WTC11 (cell line): Measurements from ENCODE around the gene GNA12. TPM values are rescaled to one million over a fixed set of nuclear protein-coding genes. Genes with fewer than 3 reads are reported as not detected.

ENCODE experiments used
- ATAC-seq: fragments of 200-7000 bp; cut with Tn5 transposase; 2 replicates; pipeline ENCODE4 v1.10.0; 2021; ENCODE audit warnings: mild to moderate bottlenecking, moderate library complexity
- CTCF ChIA-PET: fragments of 300-600 bp; sonication (Branson Sonifier 250); formaldehyde crosslinking; loops from one replicate; lab custom pipeline; 2021; ENCODE audit warnings: antibody characterized with exemption; lab: Charles Lee
- POLR2A ChIA-PET: fragments of 350-600 bp; sonication (Branson Sonifier 250); formaldehyde crosslinking; loops from one replicate; lab custom pipeline; 2021; ENCODE audit warnings: antibody characterized with exemption; lab: Charles Lee
- DNase-seq: peaks from one replicate; pipeline ENCODE4 v3.0.0; 2021; ENCODE audit warnings: low spot score
- H3K27ac Mint-ChIP-seq: 2 replicates; pipeline ENCODE4 v1.8.0; 2021; ENCODE audit warnings: mixed read lengths
- H3K27me3 Mint-ChIP-seq: 2 replicates; pipeline ENCODE4 v1.8.0; 2021; ENCODE audit warnings: low read depth, mild to moderate bottlenecking, moderate library complexity, mixed read lengths
- H3K36me3 Mint-ChIP-seq: 2 replicates; pipeline ENCODE4 v1.8.0; 2021; ENCODE audit warnings: mixed read lengths
- H3K4me1 Mint-ChIP-seq: 2 replicates; pipeline ENCODE4 v1.8.0; 2022; ENCODE audit warnings: mixed read lengths
- H3K4me3 Mint-ChIP-seq: 2 replicates; pipeline ENCODE4 v1.8.0; 2021; ENCODE audit warnings: mild to moderate bottlenecking, moderate library complexity, mixed read lengths
- H3K9me3 Mint-ChIP-seq: 2 replicates; pipeline ENCODE4 v1.8.0; 2021; ENCODE audit warnings: mixed read lengths
- CREM ChIP-seq: sonication (generic); formaldehyde crosslinking; IDR thresholded peaks from 2 replicates; pipeline ENCODE4 v1.8.1; 2022; ENCODE audit warnings: mild to moderate bottlenecking, missing genetic modification reagents, moderate library complexity
- ETV6 ChIP-seq: sonication (generic); formaldehyde crosslinking; IDR thresholded peaks from 2 replicates; pipeline ENCODE4 v1.8.1; 2022; ENCODE audit warnings: mild to moderate bottlenecking, missing genetic modification reagents
- FOXJ3 ChIP-seq: sonication (generic); formaldehyde crosslinking; IDR thresholded peaks from 2 replicates; pipeline ENCODE4 v1.9.0; 2021; ENCODE audit warnings: missing genetic modification reagents, mild to moderate bottlenecking, borderline replicate concordance
- IRF1 ChIP-seq: sonication (generic); formaldehyde crosslinking; IDR thresholded peaks from 2 replicates; pipeline ENCODE4 v1.8.0; 2023; ENCODE audit warnings: missing genetic modification reagents
- NFYB ChIP-seq: sonication (generic); formaldehyde crosslinking; conservative IDR thresholded peaks from 2 replicates; pipeline ENCODE4 v1.8.0; 2022; ENCODE audit warnings: low read depth, missing genetic modification reagents
- NR1H2 ChIP-seq: sonication (generic); formaldehyde crosslinking; IDR thresholded peaks from 2 replicates; pipeline ENCODE4 v1.9.0; 2021; ENCODE audit warnings: mild to moderate bottlenecking, moderate library complexity, missing genetic modification reagents
- NR3C1 ChIP-seq: sonication (generic); formaldehyde crosslinking; conservative IDR thresholded peaks from 2 replicates; pipeline ENCODE4 v1.8.1; 2023; ENCODE audit warnings: low read depth, mild to moderate bottlenecking, missing genetic modification reagents
- PRDM15 ChIP-seq: sonication (generic); formaldehyde crosslinking; IDR thresholded peaks from 2 replicates; pipeline ENCODE4 v1.8.0; 2022; ENCODE audit warnings: missing genetic modification reagents
- RELA ChIP-seq: sonication (generic); formaldehyde crosslinking; IDR thresholded peaks from 2 replicates; pipeline ENCODE4 v1.8.1; 2022; ENCODE audit warnings: missing genetic modification reagents, mild to moderate bottlenecking, borderline replicate concordance
- RORB ChIP-seq: fragments of 250-450 bp; sonication (Bioruptor Pico); IDR thresholded peaks from 2 replicates; pipeline ENCODE4 v1.9.0; 2021; ENCODE audit warnings: mild to moderate bottlenecking
- SOX15 ChIP-seq: fragments of 250-450 bp; sonication (Bioruptor Pico); IDR thresholded peaks from 2 replicates; pipeline ENCODE4 v1.9.0; 2021; ENCODE audit warnings: mild to moderate bottlenecking
- TEAD4 ChIP-seq: sonication (generic); formaldehyde crosslinking; IDR thresholded peaks from 2 replicates; pipeline ENCODE4 v1.8.0; 2022; ENCODE audit warnings: mild to moderate bottlenecking, missing genetic modification reagents
- USF1 ChIP-seq: sonication (generic); formaldehyde crosslinking; IDR thresholded peaks from 2 replicates; pipeline ENCODE4 v1.8.0; 2022; ENCODE audit warnings: mild to moderate bottlenecking, missing genetic modification reagents
- ZMAT4 ChIP-seq: fragments of 250-450 bp; sonication (Bioruptor Pico); IDR thresholded peaks from 2 replicates; pipeline ENCODE4 v1.9.0; 2021; ENCODE audit warnings: mild to moderate bottlenecking
- ZNF138 ChIP-seq: sonication (generic); formaldehyde crosslinking; conservative IDR thresholded peaks from 2 replicates; pipeline ENCODE4 v1.8.1; 2022; ENCODE audit warnings: mild to moderate bottlenecking, moderate library complexity, missing genetic modification reagents
- ZNF263 ChIP-seq: sonication (generic); formaldehyde crosslinking; IDR thresholded peaks from 2 replicates; pipeline ENCODE4 v1.8.1; 2022; ENCODE audit warnings: low read depth, mild to moderate bottlenecking, moderate library complexity, missing genetic modification reagents
- ZNF317 ChIP-seq: sonication (generic); formaldehyde crosslinking; IDR thresholded peaks from 2 replicates; pipeline ENCODE4 v1.8.1; 2023; ENCODE audit warnings: low read depth, mild to moderate bottlenecking, moderate library complexity, missing genetic modification reagents, borderline replicate concordance
- ZNF425 ChIP-seq: fragments of 250-450 bp; sonication (Bioruptor Pico); conservative IDR thresholded peaks from 2 replicates; pipeline ENCODE4 v1.9.0; 2021; ENCODE audit warnings: mild to moderate bottlenecking
- total RNA-seq: library from RNA; stranded (reverse); gene quantifications from 3 replicates; pipeline ENCODE4 v1.2.3, GENCODE V29; 2021
- TF ChIP-seq, protein P1 (sequence below): fragments of 250-450 bp; sonication (Bioruptor Pico); IDR thresholded peaks from 2 replicates; pipeline ENCODE4 v1.9.0; 2021; ENCODE audit warnings: moderate library complexity, mild to moderate bottlenecking, inconsistent platforms, borderline replicate concordance
- TF ChIP-seq, protein P2 (sequence below): sonication (generic); formaldehyde crosslinking; IDR thresholded peaks from 2 replicates; pipeline ENCODE4 v1.8.1; 2023; ENCODE audit warnings: mild to moderate bottlenecking, moderate library complexity, missing genetic modification reagents
- TF ChIP-seq, protein P3 (sequence below): sonication (generic); formaldehyde crosslinking; IDR thresholded peaks from 2 replicates; pipeline ENCODE4 v1.8.1; 2022; ENCODE audit warnings: low read depth, mild to moderate bottlenecking, moderate library complexity, missing genetic modification reagents, borderline replicate concordance

GNA12 gene
- total RNA-seq, 1 experiment from 2014 or later = 99.6 TPM

DNA sequence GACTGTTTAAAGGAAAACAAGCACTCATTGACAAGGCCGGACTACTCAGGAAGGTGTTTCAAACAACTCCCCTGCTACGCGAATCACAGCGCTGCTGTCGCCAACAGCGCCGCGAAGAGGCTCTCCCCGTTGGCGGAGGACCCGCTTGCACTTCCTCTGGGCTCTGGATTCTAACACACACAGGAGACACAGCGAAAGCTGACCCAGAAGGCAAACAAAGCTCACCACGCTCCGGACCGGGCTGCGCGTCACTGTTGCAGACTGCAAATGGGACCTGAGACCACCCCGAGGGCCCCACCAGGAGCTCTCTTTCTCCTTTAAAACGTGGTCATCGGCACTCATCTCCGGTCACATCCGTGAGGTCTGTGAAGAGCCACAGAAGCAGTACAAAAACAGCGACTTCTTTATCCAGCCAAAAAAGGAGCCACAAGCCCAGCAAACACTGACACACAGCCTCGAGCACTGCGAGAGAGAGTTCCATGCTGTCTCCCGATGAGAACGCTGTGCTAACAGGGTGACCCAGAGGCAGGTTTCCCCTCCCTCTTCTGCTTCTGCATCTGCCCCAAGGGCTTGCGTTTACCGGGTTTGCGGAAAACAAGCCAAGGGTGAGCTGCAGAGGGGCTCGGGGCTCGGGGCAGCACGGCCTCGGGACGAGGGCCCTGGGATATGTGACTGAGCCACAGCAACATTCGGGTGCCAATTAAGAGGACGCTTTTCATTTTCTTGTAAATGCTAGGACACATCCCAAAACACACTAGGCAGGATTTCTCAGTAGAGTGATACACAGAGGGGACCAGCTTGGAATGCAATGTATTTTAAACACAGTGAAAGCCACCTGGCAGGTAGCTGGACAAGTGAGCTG lies 114.8 kb downstream of the GNA12 start:
- TF ChIP-seq ZMAT4 (CRISPR knock-in tag) (no peak), ETV6 (CRISPR knock-in tag) (no peak), IRF1 (CRISPR knock-in tag) (no peak), ZNF263 (no peak), PRDM15 (CRISPR knock-in tag) (no peak), RORB (CRISPR knock-in tag) (no peak), ZNF317 (no peak), FOXJ3 (CRISPR knock-in tag) (no peak)
- TF ChIP-seq, protein P1, sequence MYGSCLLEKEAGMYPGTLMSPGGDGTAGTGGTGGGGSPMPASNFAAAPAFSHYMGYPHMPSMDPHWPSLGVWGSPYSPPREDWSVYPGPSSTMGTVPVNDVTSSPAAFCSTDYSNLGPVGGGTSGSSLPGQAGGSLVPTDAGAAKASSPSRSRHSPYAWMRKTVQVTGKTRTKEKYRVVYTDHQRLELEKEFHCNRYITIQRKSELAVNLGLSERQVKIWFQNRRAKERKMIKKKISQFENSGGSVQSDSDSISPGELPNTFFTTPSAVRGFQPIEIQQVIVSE (CRISPR knock-in tag) = no peak
- TF ChIP-seq, protein P2, sequence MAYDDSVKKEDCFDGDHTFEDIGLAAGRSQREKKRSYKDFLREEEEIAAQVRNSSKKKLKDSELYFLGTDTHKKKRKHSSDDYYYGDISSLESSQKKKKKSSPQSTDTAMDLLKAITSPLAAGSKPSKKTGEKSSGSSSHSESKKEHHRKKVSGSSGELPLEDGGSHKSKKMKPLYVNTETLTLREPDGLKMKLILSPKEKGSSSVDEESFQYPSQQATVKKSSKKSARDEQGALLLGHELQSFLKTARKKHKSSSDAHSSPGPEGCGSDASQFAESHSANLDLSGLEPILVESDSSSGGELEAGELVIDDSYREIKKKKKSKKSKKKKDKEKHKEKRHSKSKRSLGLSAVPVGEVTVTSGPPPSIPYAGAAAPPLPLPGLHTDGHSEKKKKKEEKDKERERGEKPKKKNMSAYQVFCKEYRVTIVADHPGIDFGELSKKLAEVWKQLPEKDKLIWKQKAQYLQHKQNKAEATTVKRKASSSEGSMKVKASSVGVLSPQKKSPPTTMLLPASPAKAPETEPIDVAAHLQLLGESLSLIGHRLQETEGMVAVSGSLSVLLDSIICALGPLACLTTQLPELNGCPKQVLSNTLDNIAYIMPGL = no peak
- peak; percentile 11 for DNase-seq
- CTCF ChIA-PET = interaction anchor here (1.5 to 3.6 kb wide), 3 partner anchors 10 to 162 kb away, joined by 4 to 16 read pairs (median 13); no protein-coding TSS in a partner anchor
- POLR2A ChIA-PET = no interaction called here
- peak overlapping the region; percentile 76 for H3K27ac Mint-ChIP-seq
- ATAC-seq = no peak
- peaks cover 56% of the 10 kb centered on the region for H3K36me3 Mint-ChIP-seq
- H3K4me1 Mint-ChIP-seq = peaks cover 19% of the 10 kb centered on the region
- no peak overlapping the region for H3K4me3 Mint-ChIP-seq
- H3K9me3 Mint-ChIP-seq = no peaks in the 10 kb centered on the region
- H3K27me3 Mint-ChIP-seq = no peaks in the 10 kb centered on the region

DNA sequence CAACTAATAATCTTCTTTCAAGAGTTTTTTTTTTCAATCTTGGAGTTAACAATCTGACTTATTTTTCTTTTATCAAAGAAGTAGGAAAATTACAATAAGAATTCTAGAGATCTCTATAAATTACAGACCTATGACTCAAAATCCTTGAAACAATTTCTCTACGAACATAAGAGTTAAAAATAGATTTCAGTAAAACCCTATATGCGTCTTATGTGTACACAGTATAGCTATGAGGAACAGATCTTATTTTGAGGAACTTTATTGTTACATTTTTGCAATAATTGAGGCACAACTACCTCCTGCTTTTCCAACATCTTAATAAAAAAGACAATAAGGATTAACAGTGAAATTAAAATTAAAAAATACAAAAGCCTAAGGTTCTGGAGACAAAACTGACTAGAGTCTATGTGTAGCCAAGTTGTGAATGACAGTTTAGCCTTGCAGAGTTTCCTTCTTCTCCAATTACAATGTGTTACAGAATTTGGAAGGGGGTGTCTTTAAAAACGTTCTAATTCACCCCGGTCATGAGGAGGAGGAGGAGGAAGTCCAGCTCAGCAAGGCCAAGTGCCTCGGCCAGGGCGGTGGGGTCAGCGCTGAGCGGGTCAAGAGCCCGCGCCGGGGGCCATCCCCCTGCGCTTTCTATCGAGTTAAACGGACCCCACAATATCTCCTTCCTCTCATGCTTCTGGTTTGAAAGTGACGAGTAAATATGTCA lies 115.6 kb downstream of the GNA12 start:
- Mint-ChIP-seq H3K27ac (peak overlapping the region; percentile 47; the same call in 1 of the 2 replicates), H3K36me3 (peaks cover 56% of the 10 kb centered on the region), H3K9me3 (no peaks in the 10 kb centered on the region), H3K27me3 (no peaks in the 10 kb centered on the region), H3K4me1 (peaks cover 11% of the 10 kb centered on the region), H3K4me3 (no peak overlapping the region)
- ChIA-PET CTCF (interaction anchor here (1.2 to 3.6 kb wide), 2 partner anchors 10 to 19 kb away, joined by 3 to 16 read pairs; no protein-coding TSS in a partner anchor), POLR2A (no interaction called here)
- ATAC-seq (no peak), DNase-seq (no peak)
- TF ChIP-seq ZNF425 (no peak), TEAD4 (CRISPR knock-in tag) (no peak), ZNF263 (no peak), RELA (CRISPR knock-in tag) (no peak), ZNF138 (no peak), NR3C1 (CRISPR knock-in tag) (no peak), CREM (CRISPR knock-in tag) (no peak), NFYB (CRISPR knock-in tag) (no peak), USF1 (CRISPR knock-in tag) (no peak), SOX15 (CRISPR knock-in tag) (no peak), NR1H2 (CRISPR knock-in tag) (no peak)
- TF ChIP-seq, protein P3, sequence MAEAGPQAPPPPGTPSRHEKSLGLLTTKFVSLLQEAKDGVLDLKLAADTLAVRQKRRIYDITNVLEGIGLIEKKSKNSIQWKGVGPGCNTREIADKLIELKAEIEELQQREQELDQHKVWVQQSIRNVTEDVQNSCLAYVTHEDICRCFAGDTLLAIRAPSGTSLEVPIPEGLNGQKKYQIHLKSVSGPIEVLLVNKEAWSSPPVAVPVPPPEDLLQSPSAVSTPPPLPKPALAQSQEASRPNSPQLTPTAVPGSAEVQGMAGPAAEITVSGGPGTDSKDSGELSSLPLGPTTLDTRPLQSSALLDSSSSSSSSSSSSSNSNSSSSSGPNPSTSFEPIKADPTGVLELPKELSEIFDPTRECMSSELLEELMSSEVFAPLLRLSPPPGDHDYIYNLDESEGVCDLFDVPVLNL (CRISPR knock-in tag) = no peak
